ENCODE data around the gene CNBD2.
"Not testable (repeated sequence)": the region's sequence is repeated elsewhere in the genome, so short reads cannot be mapped to it uniquely, and the experiment has no call there.

The CNBD2 gene

GRCh38 chr20:35975576-35976373 is 7.4 kb downstream of the CNBD2 start:
- DNase-seq = no peak

DNA sequence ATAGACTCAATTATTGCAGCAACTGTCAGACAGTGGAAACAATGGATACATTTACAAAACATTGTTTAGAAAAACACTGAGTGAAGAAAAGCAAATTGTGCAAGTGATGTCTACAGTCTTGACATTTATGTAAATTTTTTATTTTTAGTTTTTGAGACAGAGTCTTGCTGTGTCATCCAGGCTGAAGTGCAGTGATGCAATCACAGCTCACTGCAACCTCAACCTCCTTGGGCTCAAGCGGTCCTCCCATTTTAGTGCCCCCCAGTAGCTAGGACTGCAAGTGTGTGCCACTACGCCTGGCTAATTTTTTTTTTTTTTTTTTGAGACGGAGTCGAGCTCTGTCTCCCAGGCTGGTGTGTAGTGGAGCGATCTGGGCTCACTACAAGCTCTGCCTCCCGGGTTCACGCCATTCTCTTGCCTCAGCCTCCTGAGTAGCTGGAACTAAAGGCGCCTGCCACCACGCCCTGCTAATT is 9.7 kb downstream of the CNBD2 start:
- DNase-seq = no peak

DNA sequence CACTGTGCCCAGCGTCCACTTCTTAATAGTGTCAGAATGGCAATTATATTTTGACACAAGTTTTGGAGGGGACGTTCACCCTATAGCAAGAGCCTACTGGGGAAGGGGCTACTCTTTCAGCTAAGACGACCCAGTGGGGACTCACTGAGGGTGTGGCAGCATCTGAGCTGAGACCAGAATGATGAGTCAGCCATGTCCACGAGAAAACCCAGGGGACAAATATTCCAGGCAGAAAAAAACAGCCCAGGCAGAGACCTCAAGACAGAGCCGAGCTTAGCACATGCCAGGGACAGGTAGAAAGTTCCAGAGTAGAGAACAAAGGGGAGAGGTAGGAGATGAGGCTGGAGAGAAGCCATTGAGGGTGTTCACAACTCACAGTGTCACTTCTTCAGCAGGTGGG is 11.2 kb downstream of the CNBD2 start:
- DNase-seq = no peak

DNA sequence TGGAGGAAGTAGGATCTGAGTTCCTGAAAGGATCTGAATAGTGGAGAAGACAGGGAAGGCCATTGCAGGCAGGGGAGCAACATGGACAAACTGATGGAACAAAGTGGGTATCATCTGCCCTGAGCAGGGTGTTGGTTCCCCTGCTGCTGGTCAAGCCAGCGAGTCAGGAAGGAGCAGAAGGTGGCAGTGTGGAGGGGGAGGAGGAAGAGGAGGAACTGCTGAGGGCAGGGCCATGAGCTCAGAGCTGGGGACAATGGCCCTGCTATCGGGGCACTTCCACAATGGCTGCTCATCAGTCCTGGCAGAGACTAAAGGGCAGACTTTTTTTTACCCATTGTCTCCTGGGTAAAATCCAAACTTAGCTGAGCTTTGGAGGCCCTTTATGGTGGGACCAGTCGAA is 13.6 kb downstream of the CNBD2 start:
- no peak for DNase-seq

- no peak for DNase-seq
Observed at GRCh38 chr20:35984382-35984781, 16.0 kb downstream of the CNBD2 start.

- DNase-seq = peak in 1 of 3 experiments; percentile 18
Observed at GRCh38 chr20:35985806-35986205, 17.4 kb downstream of the CNBD2 start.

DNA sequence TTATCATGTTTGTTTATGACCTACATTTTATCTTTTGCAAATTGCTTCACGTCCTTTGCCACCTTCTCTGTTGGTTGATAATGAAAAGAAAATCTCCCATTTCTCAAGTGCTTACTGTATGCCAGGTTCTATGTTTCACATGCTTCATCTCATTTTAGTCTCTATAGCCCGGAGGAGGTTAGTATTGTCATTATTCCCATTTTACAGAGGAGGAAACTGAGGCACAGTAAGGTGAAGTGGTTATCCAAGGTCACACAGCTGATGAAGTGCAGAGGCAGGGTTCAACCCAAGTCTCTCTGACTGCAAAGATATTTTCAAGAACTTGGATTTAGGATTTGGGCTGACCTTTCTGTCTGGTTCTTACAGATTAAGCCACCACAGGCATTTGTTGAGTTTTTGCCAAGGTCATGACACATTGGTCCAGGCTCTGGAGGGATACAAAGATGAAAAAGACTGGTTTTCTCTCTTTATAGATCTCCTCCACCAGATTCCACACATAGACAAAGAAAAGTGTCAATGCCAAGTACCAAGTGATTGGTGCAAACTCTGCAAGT is 20.6 kb downstream of the CNBD2 start:
- no peak for DNase-seq

GRCh38 chr20:35991142-35991771 is 22.9 kb downstream of the CNBD2 start:
- peak in 1 of 3 experiments; percentile 23 for DNase-seq

DNA sequence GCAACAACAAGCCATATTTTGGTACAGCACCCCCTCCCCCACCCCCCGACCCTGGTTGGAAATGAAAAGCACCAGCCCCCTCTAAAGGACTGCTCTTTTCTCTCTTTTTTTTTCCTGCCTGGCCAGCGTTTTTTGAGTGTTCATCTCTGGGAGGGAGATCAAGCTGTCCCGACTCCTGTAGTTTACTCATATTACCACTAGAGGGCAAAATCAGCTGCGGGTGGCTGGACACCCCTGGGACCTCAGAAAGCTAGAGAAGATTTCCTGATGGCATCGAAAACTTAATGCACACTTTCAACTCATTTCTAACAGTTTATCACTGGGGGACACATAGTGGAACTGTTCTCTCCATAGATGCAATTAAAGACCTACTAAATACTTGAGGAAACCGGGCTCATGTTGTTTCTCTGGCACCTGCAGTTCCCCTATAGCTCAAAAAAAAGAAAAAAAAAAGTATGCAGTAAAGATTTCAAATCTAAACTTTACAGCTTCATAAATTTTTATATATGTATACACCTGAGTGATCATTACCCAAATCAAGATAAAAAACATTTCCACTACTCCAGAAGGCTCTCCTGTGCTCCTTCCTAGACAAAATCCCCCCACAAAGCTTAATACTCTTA is 24.4 kb downstream of the CNBD2 start:
- peak; percentile 51 to 85 (median 63) for DNase-seq

DNA sequence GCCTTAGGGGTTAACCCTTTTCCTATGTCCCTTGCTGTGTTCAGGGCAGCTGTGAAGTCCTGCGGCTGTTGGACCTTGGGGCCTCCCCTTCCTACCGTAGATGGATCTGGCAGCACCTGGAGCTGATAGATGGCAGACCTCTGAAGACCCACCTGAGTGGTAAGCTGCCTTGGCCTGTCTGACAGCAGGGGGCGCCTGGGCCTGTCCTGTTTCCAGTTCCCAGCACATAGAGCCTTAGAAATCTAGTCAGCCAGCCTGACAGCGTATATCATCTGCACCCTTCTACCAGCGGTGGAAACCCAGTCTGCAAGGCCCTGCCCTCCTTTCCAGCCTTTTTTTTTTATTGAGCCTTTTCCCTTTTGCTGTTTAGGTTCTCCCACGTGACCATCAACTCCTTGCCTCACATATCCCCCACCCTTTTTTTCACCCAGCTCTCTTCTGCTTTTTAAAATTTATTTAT is 26.6 kb downstream of the CNBD2 start:
- DNase-seq = peak; percentile 66 to 90 (median 77)

- DNase-seq = not testable (repeated sequence)
Observed at GRCh38 chr20:35996492-35996891, 28.1 kb downstream of the CNBD2 start.

GRCh38 chr20:36001331-36001730 is 32.9 kb downstream of the CNBD2 start:
- DNase-seq = not testable (repeated sequence)

DNA sequence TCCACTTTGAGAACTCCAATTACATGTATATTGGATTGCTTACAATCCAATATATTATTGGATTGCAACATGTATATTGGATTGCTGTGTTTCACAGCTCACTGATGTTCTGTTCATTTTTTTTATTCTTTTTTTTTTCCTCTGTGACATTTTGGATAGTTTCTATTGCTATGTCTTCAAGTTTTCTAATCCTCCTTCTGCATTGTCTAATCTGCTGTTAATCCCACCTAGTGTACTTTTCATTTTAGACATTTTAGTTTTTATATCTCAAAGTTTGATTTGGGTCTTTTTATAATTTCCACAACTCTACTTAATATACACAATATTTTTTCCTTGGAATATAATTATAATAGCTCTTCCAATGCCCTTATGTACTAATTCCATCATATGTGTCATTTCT is 34.5 kb downstream of the CNBD2 start:
- no peak for DNase-seq

DNA sequence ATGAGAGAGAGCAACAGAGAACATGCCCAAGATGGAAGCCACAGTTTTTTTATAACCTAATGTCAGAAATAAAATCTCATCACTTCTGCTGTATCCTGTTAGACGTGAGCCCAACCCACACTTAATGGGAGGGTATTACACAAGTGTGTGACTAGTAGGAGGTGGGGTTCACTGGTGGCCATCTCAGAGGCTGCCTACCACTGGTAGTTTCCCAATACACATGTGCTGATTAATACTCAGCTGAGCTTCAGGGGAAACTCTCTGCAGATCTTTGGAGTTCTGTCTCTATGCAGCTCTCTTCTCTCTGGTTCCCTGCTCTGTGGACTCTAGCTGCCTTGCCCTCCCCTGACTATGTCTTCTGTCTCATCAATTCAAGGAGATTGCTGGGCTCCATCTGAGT is 35.7 kb downstream of the CNBD2 start:
- DNase-seq = no peak

DNA sequence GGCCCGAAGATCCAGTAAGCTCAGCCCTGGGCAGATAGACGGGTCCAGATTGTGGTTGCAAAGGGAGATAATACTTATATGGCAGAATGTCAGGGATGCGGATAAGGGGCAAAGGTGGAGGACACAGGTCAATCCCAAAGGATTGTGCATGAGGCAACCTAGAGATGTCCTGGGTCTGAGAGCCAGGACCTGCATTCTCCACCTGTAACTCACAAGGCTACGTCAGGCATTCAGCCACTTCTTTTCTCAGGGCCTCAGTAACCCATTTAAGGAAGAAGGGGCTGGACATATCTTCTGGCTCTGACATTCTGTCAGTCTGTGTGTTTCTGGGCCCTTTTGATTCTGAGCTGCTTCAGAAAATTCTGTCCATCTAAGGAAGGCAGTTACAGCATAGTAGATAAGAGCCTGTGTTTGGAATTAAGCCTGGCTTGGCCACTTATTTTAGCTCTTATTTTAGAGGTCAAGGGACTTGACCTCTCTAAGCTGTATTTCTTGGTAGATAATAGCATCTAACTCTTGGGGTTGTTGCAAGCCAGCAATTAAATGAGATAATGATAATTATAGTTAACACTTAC is 40.2 kb downstream of the CNBD2 start:
- no peak for DNase-seq

GRCh38 chr20:36010076-36010475 is 41.7 kb downstream of the CNBD2 start:
- DNase-seq = no peak

DNA sequence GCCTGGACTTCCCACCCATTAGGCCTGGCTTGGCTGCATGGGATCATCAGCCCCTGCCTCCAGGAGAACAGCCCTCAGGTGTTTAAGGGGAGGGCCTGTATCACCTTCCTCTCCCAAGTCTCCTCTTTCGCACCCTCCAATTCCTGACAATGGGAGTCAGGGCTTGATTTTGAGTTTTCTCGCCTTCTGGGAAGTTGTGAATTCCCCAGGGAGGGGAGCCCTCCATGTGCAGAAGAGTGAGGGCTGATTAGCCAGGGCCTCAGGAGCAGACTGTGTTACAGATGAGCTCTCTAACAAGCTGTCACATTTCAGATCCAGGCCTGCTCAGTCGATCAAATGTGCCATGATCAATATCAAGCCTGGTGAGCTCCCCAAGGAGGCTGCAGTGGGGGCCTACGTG is 42.4 kb downstream of the CNBD2 start:
- DNase-seq = no peak

- DNase-seq = no peak
Observed at GRCh38 chr20:36015806-36016403, 47.5 kb downstream of the CNBD2 start.

GRCh38 chr20:36017048-36017951 is 48.9 kb downstream of the CNBD2 start:
- DNase-seq = no peak

DNA sequence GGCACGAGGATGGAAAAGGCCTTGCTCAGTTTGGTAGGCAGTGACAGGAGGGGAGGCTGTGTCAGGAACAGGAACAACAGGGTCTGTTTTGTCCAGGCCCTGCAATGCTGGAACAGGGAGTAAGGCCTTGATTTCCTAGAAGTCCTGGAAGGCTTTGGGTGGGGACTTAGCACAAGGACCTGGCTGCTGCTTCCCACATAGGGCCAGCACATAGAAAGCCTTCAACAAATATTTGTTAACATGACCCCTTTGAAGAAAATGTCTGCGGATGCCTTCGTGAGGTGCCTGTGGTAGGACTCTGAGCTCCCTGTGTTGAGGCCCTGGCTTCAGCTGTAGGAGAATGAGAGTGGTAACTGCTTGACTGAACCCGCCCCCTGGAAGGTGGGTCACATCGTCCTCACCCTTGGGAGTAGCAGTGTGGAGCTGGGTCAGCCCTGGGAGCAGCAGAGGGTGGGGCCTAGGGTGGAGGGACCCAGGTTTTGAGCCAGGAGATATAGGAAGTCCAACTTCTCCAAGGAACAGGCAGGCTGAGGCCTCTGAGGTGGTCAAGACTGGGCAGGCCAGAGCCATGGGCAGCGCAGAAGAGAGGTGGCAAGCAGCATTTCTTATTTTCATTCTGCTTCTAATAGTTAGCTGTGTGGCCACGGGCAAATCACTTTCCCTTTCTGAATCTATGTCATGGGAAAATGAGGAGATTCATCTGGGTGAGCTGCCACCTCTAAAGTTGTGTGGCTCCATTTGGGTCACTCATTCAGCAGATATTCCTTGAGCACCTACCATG is 50.0 kb downstream of the CNBD2 start:
- no peak for DNase-seq

- not testable (repeated sequence) for DNase-seq
Observed at GRCh38 chr20:36026131-36026530, 57.7 kb downstream of the CNBD2 start.
